Measurements from ENCODE around the gene SLC6A7.
"Not testable (repeated sequence)": the region's sequence is repeated elsewhere in the genome, so short reads cannot be mapped to it uniquely, and the experiment has no call there.

Gene SLC6A7

DNA sequence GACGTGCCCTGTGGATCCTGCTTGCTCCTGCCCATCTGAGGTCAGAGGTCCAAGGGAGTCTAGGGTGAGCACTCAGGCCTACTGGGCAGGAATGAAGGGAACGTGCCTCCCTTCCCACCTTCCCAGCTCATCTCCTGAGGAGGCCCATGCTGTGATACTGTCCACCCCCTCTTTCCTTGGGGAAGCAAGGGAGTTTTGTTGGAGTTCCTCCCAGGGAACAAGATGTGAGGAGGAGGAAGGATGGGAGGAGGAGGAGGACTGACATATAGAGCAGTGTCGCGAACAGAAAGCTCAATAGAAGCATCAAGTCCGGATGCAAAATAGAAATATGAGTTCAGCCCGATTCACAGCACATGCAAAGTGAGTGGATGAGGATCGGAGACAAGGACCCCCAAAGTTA, 41.0 kb downstream of the SLC6A7 start:
- no peak overlapping the region for H3K4me3 ChIP-seq (ENCODE audit: low read length)
- TF ChIP-seq, protein P1, sequence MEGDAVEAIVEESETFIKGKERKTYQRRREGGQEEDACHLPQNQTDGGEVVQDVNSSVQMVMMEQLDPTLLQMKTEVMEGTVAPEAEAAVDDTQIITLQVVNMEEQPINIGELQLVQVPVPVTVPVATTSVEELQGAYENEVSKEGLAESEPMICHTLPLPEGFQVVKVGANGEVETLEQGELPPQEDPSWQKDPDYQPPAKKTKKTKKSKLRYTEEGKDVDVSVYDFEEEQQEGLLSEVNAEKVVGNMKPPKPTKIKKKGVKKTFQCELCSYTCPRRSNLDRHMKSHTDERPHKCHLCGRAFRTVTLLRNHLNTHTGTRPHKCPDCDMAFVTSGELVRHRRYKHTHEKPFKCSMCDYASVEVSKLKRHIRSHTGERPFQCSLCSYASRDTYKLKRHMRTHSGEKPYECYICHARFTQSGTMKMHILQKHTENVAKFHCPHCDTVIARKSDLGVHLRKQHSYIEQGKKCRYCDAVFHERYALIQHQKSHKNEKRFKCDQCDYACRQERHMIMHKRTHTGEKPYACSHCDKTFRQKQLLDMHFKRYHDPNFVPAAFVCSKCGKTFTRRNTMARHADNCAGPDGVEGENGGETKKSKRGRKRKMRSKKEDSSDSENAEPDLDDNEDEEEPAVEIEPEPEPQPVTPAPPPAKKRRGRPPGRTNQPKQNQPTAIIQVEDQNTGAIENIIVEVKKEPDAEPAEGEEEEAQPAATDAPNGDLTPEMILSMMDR (IDR thresholded peaks at IDR 0.05; ENCODE audit: insufficient read depth, low read depth, low read length, missing control alignments) = no peak
- no peak for DNase-seq (ENCODE audit: low read depth)

DNA sequence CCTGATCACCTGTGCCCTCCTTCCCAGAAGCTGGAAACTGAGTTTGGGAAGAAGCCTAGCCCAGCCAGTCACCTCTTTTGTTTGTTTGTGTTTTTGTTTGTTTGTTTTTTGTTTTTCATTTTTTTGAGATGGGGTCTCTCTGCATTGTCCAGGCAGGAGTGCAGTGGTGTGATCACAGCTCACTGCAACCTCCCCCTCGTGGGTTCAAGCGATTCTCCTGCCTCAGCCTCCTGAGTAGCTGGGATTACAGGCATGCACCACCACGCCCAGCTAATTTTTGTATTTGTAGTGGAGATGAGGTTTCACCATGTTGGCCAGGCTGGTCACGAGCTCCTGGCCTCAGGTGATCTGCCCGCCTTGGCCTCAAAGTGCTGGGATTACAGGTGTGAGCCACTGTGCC, 43.8 kb downstream of the SLC6A7 start:
- DNase-seq (ENCODE audit: low read depth); H3K4me3 ChIP-seq (ENCODE audit: low read length): not testable (repeated sequence)

DNA sequence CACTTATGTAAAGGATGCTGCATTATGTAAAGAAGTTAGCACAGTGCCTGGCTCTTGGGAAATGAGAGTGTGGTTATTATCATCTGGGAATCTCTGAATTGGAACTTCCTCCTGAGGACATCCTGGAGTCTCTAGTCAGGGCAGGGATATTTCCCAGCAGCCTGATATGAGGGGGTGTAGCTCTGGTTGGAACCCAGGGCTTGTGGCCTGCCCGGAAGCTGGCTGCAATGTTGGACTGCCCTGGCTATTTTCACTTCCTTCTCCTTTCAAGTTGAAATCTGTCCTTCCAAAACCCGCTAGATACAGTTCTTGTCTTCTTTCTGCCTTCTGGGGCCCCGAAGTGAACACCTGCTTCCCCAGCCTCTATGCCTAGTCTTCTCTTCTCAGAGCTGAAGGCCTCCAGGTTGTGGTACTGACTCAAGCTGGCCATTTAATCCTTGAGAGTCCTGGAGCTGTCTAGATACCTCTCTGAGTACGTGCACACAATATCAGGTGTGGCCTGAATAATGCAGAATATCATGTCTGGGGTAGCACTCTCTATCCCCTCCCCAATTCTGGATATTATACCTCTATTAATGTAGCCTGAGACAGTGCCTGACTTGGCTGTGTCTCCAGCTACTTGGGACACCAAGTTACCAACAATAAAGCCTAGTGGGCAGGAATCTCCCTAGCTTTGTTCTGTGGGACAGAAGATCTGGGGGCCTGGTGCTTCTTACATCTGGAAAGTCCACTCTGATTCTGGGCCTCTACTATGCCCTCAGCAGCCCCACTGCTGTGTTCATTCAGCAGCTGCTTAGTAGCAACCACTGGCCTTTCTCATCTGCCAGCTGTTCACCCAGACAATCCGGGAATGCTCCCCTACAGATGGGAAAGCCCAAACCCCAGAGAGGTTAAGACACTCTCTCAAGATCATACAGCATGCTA, 45.0 kb downstream of the SLC6A7 start:
- no peak overlapping the region for H3K4me3 ChIP-seq (ENCODE audit: low read length)
- TF ChIP-seq, protein P1 (IDR thresholded peaks at IDR 0.05; ENCODE audit: insufficient read depth, low read depth, low read length, missing control alignments) = no peak
- no peak for DNase-seq (ENCODE audit: low read depth)

DNA sequence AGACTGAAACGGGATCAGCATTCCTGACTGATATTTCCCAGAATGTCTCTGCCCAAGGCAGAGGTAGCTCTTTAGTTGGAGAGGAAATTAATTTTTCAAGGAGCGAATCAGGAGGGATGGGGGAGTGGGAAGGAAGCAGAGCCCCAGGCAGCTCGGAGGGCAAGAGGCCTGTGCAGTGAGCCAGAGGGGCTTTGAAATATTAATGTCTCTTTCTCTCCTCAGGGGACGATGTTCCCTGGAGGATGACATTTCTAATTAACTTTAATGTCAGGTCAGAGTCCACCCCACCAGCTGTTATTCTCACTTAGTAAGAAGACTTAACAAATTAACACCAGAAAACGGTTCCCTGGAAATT, 45.6 kb downstream of the SLC6A7 start:
- H3K4me3 ChIP-seq (ENCODE audit: low read length) = no peak overlapping the region
- TF ChIP-seq, protein P1 (IDR thresholded peaks at IDR 0.05; ENCODE audit: insufficient read depth, low read depth, low read length, missing control alignments) = no peak
- DNase-seq (ENCODE audit: low read depth) = no peak

DNA sequence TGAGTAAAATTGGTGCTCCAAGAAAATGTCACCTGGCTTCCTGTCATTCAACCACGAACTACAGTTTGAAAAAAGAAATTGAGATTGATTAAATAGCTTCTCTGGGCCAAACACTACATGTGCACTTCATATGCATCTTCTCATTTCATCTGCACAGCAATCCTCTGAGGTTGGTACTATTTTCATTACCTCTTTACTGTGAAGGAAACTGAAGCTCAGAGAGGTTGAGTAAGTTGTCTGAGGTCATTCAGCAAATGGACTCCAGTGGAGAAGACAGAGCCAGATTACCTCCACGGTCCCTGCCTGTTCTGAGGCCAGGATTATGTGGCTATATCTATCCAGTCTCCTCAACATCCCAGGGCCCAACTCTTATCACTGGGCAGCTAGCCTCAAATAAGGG, 46.5 kb downstream of the SLC6A7 start:
- no peak overlapping the region for H3K4me3 ChIP-seq (ENCODE audit: low read length)
- TF ChIP-seq, protein P1 (IDR thresholded peaks at IDR 0.05; ENCODE audit: insufficient read depth, low read depth, low read length, missing control alignments) = no peak
- DNase-seq (ENCODE audit: low read depth) = no peak

DNA sequence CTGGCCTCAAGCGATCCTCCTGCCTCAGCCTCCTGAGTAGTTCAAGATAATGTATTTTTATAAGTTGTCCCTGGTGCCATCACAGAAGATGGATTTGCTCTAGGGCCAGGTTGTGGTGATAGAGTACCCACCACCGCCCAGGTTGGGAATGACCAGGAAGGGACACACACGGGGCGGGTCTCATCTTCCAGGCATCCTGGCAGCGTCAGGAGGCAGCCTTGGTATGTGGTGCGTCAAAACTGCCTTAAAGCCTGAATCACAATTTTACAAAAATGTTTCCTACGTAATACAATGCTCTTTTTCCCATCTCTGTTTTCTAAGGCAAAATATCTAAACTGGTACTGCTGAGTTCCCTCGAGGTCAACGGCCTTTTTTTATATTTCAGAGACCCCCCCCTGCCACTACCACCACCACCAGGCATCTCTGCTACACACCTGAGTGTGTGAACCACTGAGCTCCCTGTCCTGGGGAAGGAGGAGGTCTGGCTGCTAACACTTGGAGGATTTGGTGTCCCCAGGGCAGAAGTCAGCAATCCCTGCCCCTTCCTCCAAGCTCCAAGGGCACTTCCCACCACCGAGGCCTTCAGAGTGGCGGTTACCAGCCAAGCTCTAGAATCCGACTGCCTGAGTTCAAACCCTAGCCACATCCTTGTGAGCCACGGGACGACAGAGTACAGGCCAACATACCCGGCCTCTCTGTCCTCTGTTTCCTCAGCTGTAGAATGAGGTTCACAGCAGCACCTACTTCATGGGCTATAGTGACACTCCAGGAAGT, 47.3 kb downstream of the SLC6A7 start:
- no peak overlapping the region for H3K4me3 ChIP-seq (ENCODE audit: low read length)
- TF ChIP-seq, protein P1 (IDR thresholded peaks at IDR 0.05; ENCODE audit: insufficient read depth, low read depth, low read length, missing control alignments) = no peak
- DNase-seq (ENCODE audit: low read depth) = no peak

DNA sequence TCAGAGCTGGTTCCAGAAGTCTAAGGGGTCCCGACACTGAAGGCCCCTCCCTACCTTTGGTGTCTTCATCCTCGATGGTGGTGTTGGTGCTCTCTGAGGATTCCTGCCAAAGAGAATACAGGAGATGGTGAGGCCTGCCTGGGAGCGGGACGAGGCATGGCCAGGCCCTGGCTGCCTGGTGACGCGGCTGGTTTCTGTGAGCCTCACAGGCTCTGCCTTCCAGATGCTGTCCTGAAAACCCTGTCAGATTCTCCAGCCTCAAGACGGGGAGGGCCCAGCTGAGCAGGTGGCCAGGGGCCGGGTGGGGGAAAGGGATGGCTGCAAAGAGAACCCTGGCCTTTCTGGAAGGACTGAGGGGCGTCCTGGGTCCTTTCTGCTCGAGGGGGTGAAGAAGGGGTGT, 48.8 kb downstream of the SLC6A7 start:
- TF ChIP-seq, protein P1 (IDR thresholded peaks at IDR 0.05; ENCODE audit: insufficient read depth, low read depth, low read length, missing control alignments) = no peak
- no peak overlapping the region for H3K4me3 ChIP-seq (ENCODE audit: low read length)
- no peak for DNase-seq (ENCODE audit: low read depth)

Data from epithelial cell of esophagus (primary cell).